Superior temporal gyrus (tissue), 1 donor: ENCODE results near the gene LPCAT4.
"Not testable (repeated sequence)": the region's sequence is repeated elsewhere in the genome, so short reads cannot be mapped to it uniquely, and the experiment has no call there.

Experiments
- DNase-seq: peaks from one replicate; pipeline ENCODE4 v3.0.0-alpha.2; 2016; ENCODE audit errors: extremely low spot score

LPCAT4 gene

GRCh38 chr15:34367101-34368081, at the start of gene LPCAT4:
LPCAT4 (minus strand) TSS chr15:34367196; CDS start chr15:34367100, 96 bp downstream.
- DNase-seq, result peak; percentile 89

- not testable (repeated sequence) for DNase-seq
Observed at GRCh38 chr15:34409511-34409910, 42.5 kb upstream of the LPCAT4 start.

- DNase-seq, result not testable (repeated sequence)
Observed at GRCh38 chr15:34408973-34409372, 42.0 kb upstream of the LPCAT4 start.

DNA sequence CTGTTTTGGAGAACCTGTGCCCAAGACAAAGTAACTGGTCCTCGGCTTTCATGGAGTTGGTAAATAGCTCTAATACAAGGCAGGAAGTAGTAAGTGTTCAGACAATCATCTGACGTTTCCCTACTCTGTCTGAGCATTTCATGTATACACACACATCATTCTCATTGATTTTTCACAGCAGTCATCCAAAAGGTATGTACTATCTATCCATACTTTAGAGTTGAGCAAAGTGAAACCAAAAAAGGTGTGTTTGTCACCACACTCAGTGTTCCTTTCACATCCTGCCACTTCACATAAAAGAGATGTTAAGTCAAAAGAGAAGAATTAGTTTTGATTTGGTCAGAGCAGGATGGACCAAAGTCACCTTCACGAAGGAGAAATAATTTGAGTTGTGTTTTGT, 36.9 kb upstream of the LPCAT4 start:
- not testable (repeated sequence) for DNase-seq

DNA sequence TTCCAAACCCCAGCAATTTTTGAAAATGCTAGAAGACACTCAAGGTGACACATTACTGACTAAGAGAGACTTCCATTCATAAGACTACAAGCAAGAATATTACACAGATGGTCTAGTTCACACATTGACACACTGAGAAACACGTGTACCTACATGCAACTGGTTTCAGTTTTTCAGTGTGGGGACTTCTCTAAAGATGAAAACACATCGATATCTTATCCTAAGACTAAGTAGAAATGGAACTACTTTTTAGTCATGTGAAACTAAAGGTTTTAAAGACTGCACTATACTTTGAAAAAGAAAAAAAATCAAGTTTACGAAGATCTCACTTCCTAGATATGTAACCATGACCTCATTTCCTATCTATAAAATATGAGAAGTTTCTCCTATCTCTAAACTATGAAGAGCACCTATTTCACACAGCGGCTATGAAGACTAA, 36.2 kb upstream of the LPCAT4 start:
- DNase-seq, result not testable (repeated sequence)

DNA sequence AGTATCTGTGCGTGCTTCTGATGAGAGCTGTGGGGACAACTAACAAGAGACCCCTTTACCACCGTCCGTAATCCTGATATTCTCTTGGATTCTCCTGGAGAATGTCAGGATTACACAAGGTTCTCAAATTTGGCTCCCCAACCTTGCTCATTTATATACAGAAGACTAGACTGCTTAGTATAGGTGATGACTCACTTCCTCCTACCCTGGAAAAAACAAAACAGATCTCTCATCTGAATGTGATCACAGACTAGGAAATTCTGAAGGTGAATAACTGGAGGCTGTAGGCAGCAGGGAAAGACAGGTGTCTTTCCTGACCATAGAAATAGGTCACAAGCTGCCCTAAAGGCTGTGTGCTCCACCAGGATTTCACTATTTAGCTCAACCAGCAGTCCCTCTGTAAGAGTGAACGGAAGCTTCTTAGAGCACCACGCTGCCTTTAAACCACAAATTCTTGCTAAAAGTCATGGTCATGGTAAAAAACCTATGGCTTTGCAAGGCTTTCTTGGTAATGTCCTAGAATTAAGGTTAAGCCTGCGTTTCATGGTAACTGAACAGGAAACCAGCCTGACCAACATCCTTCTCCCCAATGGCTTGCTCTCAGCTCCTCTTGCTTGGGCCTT, 30.8 kb upstream of the LPCAT4 start:
- DNase-seq, result not testable (repeated sequence)

- DNase-seq, result not testable (repeated sequence)
Observed at GRCh38 chr15:34392981-34393380, 26.0 kb upstream of the LPCAT4 start.

DNA sequence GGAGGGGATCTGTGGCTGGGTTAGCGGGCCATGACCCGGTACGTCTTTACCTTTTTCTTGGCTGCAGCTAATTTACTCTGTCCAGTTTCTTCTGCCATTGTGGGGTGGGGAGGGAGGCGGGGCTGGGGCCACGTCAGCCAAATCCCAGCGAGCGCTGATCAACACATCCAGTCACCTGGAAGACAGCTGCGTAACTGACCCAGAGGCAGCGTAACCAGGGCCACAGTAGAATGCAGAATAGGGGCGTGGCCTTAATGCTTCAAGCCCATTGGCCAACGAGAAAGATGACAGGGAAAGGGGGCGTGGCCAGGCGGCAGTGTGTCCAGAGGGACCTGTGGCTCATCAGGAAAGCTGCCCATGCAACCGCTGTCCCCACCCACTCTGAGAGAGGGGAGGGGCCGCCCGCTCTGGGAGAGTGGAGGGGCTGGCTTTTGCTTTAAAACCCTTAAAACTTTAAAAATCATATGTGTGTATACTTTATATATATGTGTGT, 22.6 kb upstream of the LPCAT4 start:
- not testable (repeated sequence) for DNase-seq

- not testable (repeated sequence) for DNase-seq
Observed at GRCh38 chr15:34381829-34382521, 15.0 kb upstream of the LPCAT4 start.

- DNase-seq, result not testable (repeated sequence)
Observed at GRCh38 chr15:34380491-34380890, 13.5 kb upstream of the LPCAT4 start.

GRCh38 chr15:34376856-34377255, 9.9 kb upstream of the LPCAT4 start:
- no peak for DNase-seq

DNA sequence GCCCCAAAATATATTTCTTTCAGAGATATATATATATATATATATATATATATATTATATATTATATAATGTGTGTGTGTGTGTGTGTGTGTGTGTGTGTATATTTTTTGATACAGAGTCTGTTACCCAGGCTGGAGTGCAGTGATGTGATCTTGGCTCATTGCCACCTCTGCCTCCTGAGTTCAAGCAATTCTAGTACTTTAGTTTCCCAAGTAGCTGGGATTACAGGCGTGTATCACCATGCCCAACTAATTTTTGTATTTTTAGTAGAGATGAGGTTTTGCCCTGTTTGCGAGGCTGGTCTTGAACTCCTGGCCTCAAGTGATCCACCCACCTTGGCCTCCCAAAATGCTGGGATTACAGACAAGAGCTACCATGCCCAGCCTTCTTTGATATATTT, 8.5 kb upstream of the LPCAT4 start:
- DNase-seq, result not testable (repeated sequence)

GRCh38 chr15:34374816-34375215, 7.8 kb upstream of the LPCAT4 start:
- DNase-seq, result no peak

DNA sequence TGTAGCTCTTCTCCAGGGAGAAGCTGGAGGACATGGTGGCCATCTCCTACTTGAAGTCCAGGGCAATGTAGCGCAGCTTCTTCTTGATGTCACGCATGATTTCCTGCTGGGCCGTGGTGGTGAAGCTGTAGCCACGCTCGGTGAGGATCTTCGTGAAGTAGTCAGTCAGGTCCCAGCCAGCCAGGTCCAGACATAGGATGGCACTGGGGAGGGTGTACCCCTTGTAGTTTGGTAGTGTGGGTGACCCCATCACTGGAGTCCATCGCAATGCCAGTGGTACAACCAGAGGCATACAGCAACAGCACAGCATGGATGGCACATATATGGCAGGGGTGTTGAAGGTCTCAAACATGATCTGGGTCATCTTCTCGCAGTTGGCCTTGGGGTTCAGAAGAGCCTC, 7.0 kb upstream of the LPCAT4 start:
- no peak for DNase-seq

- DNase-seq, result no peak
Observed at GRCh38 chr15:34370643-34371042, 3.6 kb upstream of the LPCAT4 start.

DNA sequence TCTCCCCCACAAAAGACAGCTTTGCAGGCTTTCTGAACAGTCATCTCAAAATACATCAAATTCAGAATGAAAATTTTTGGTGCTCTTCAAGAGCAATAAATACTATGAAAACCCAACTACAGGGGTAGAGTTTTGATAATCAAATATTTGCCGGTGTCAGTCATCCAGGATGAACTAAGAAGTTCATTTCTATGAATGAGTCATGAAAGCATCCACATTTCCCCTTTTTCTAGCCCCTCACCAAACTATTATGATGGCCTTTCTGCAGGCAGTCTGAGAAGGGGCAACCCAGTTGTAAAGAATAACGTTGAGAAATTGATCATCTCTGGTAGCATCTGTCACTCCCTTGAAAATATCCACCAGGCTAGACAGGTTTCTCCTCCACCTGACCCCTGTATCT, 3.1 kb upstream of the LPCAT4 start:
- no peak for DNase-seq

- peak; percentile 35 for DNase-seq
Observed at GRCh38 chr15:34366271-34367065, 528 bp downstream of the LPCAT4 start.

DNA sequence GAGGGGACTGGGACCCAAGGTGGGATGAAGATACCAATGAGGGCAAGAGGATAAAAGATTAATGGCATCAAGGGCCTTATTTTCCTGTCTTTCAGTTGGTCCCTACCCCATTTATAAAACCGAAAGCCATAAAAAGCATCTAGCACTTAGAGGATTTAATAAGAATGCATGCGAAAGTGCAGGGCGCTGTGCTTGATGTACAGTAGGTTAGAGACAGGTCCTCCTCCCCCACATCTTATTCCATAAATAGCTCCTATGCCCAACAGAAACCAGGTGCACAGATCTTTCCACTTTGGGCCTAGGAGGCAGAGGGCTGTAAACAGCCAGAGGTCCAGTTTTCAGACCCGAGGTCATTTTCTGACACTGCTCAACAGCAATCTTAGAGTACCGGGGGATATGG, 1.2 kb downstream of the LPCAT4 start:
- peak; percentile 36 for DNase-seq

DNA sequence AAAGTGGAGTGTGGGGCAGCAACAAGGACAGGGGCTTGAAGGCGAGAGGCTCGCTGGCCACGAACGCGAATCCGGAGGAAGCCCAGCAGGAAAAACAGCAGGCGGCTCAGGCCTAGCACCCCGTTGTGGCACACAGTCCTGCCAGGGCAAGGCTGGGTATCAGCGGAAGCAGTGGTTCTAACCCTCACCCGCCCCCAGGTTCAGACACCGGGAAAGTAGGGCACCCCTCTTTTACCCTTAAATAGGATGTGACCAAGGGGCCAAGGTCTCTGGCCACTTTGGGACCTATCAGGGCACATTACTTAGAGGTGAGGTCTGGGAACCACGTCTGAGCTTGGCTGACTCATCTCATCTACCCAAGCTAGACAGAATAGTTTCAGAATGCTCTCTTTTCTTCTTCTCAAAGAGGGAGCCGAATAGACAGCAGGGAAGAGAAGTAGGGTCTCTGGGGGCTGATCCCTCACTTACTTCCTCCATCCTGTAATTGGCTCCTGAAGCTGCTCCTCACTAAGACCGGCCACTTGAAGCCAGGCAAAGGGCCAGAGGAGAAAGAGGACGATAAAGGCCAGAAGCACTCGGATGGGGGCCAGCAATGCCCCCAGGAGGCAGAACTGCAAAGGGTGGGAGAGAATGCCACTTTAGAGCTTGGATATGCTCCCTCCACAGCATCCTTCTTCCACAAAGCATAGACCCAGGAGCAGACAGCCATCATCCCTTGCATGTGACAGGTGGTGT, 1.7 kb downstream of the LPCAT4 start:
- DNase-seq, result no peak

DNA sequence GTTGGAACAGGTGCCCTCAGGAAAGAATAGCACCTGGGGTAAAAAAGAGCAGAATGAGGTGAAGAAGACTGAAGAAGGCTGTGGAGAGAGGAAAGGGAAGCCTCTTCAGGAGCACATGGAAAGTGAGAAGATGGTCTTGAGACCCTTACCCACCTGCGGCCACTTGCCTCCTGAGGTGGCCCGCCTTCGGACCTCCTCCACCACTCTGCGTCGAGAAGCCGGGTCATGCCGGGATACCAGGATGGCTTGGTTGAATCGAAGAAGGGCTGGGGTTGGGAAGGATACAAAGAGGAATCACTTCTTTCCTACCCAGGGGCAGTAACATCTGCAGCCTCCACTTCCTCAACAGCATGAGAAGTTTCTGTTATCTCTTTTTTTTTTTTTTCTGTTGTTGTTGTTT, 3.0 kb downstream of the LPCAT4 start:
- DNase-seq, result no peak
